Measurements from ENCODE around the gene GALNT17. TPM values are rescaled to one million over a fixed set of nuclear protein-coding genes. Genes with fewer than 3 reads are reported as not detected.

The GALNT17 gene
- total RNA-seq, 2 experiments from 2014 or later = not detected

DNA sequence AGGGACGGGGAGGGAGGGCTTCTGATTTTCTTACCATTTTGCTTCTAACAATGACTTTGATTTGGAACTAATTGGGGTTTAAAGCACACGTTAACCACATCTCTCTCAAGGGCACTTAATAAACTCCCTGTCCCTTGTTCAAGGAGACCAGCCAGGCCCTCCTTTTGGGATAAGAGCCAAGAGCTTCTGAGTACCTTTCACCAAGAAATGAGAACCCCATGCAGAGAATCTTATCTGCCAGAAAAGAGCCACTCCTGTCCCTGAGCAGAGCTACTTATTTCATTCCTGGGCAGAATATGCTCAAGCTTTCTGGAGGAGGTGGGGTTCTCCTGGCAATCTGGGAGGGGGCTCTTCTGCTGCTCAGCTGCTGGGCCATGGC, 574.6 kb downstream of the GALNT17 start:
- ChIA-PET CTCF (no interaction called here), POLR2A (no interaction called here)
- Mint-ChIP-seq H3K27me3 (no peaks in the 10 kb centered on the region), H3K9me3 (ENCODE audit: low read depth) (peaks cover 2% of the 10 kb centered on the region), H3K27ac (no peak overlapping the region), H3K36me3 (ENCODE audit: low read depth) (no peaks in the 10 kb centered on the region), H3K4me3 (no peak overlapping the region), H3K4me1 (no peaks in the 10 kb centered on the region)
- intact Hi-C loops (cut with DNase I, micrococcal nuclease) = no loop called here
- no peak for DNase-seq
- no peak for ATAC-seq

DNA sequence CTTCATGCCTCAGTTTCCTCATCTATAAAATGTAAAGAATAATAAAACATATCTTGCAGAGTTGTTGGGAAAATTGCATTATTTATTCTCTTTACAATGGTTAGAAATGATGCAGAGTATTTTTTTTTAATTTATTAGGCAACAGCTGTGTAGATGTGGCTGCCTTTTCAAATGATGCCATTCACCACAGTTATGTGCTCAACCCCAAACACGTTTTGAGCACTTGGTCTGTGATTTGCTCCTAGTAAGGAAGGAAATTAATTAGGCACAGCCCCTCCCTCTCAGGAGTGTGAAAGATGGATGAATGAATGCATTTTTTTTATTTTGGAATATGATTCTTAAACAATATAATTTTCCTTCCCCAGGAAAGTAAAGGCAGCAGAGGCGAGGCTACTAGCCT, 575.1 kb downstream of the GALNT17 start:
- intact Hi-C loops (cut with DNase I, micrococcal nuclease) = no loop called here
- ChIA-PET POLR2A (no interaction called here), CTCF (no interaction called here)
- no peak overlapping the region for H3K27ac Mint-ChIP-seq
- H3K4me1 Mint-ChIP-seq = no peaks in the 10 kb centered on the region
- H3K9me3 Mint-ChIP-seq (ENCODE audit: low read depth) = peaks cover 2% of the 10 kb centered on the region
- H3K4me3 Mint-ChIP-seq = no peak overlapping the region
- DNase-seq (no peak), ATAC-seq (no peak)
- H3K27me3 Mint-ChIP-seq = no peaks in the 10 kb centered on the region
- no peaks in the 10 kb centered on the region for H3K36me3 Mint-ChIP-seq (ENCODE audit: low read depth)

DNA sequence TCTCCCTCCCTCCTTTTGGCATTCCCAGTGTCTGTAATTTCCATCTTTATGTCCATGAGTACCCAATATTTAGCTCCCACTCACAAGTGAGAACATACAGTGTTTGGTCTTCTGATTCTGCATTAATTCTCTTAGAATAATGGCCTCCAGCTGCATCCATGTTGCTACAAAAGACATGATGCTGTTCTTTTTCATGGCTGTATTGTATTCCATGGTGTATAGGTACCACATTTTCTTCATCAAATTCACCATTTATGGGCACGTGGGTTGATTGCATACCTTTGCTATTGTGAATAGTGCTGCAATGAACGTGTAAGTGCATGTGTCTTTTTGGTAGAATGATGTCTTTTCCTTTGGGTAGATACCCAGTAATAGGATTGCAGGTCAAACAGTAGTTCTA, 576.8 kb downstream of the GALNT17 start:
- intact Hi-C loops (cut with DNase I, micrococcal nuclease) = no loop called here
- Mint-ChIP-seq H3K36me3 (ENCODE audit: low read depth) (no peaks in the 10 kb centered on the region), H3K27ac (no peak overlapping the region), H3K27me3 (no peaks in the 10 kb centered on the region), H3K9me3 (ENCODE audit: low read depth) (peaks cover 2% of the 10 kb centered on the region), H3K4me1 (no peaks in the 10 kb centered on the region), H3K4me3 (no peak overlapping the region)
- DNase-seq = no peak
- CTCF ChIA-PET = no interaction called here
- no peak for ATAC-seq
- POLR2A ChIA-PET = no interaction called here

DNA sequence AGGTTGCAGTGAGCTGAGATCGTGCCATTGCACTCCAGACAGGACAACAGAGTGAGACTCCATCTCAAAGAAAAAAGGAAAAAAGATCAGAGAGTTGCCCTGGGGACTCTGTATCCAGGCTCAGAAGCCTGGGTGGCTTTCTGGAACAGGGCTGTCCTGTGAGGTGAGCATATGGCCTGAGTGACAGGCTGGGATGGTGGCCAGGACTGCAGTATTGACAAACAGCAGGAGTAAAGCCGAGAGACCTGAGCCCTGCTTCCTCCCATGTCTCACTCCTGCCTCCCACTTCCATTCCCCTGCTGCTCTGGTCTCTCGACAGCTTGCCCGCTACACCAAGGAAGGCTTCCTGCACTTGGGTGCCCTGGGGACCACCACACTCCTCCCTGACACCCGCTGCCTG, 578.5 kb downstream of the GALNT17 start:
- POLR2A ChIA-PET = no interaction called here
- no peaks in the 10 kb centered on the region for H3K36me3 Mint-ChIP-seq (ENCODE audit: low read depth)
- no peak for DNase-seq

DNA sequence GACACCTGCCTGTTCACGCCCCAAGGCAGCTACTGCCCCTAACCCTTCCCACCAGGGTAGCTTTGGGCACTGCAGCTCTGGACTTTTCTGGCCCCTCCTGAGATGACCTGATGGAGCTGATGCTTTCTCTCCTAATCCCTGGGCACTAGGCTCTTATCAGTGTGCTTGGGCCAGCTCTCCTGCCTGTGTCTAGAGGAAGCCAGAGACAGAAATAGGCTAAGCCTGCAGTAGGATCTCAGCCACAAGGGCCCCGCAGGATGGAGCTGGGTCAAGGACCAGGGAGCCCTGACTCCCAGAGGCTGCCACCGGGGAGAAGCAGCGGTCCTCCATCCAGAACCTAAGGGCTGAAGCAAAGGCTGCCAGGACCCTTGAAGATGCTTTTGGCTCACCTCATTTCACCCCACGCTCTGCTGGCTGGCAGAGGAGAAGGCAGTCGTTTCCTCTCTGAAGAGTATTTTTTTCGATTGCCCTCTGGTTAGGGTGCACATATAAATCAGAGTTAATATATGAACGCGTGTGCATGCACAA, 580.8 kb downstream of the GALNT17 start:
- ATAC-seq = no peak
- CTCF ChIA-PET = interaction anchor here (0.8 kb wide), 1 partner anchor 21 kb away, joined by 3 read pairs; no protein-coding TSS in a partner anchor

More for the DNA sequence above, 578.5 kb downstream of the GALNT17 start:
- no peak overlapping the region for H3K27ac Mint-ChIP-seq
- H3K4me1 Mint-ChIP-seq = no peaks in the 10 kb centered on the region
- H3K27me3 Mint-ChIP-seq = no peaks in the 10 kb centered on the region
- intact Hi-C loops (cut with DNase I, micrococcal nuclease) = no loop called here
- no peak for ATAC-seq
- no peak overlapping the region for H3K4me3 Mint-ChIP-seq
- CTCF ChIA-PET = no interaction called here
- peaks cover 2% of the 10 kb centered on the region for H3K9me3 Mint-ChIP-seq (ENCODE audit: low read depth)

DNA sequence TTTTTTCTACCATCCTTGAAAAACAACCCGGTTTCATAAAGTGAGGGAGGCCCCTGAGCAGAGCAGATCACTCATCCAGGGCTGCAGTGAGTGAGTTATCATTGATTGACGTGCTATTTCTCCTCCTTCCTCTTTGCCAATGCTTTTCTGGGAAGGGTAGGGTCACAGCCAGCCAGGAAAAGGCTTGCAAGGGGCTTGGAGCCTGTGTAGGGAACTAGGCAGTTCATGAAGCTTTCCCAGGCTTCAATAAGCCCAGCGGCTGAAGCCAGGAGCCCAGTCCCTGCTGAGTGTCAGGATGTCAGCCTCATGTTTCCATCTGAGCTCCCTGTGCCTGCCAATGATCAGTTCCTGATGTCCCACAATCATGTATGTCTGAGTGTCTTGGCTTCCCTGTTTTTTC, 584.7 kb downstream of the GALNT17 start:
- POLR2A ChIA-PET = no interaction called here
- no peaks in the 10 kb centered on the region for H3K9me3 Mint-ChIP-seq (ENCODE audit: low read depth)
- ATAC-seq (no peak), DNase-seq (no peak)
- CTCF ChIA-PET = no interaction called here
- no peaks in the 10 kb centered on the region for H3K4me1 Mint-ChIP-seq
- H3K27ac Mint-ChIP-seq = no peak overlapping the region
- H3K4me3 Mint-ChIP-seq = no peak overlapping the region
- H3K27me3 Mint-ChIP-seq = peaks cover 3% of the 10 kb centered on the region
- intact Hi-C loops (cut with DNase I, micrococcal nuclease) = no loop called here
- H3K36me3 Mint-ChIP-seq (ENCODE audit: low read depth) = no peaks in the 10 kb centered on the region

More for the DNA sequence above, 580.8 kb downstream of the GALNT17 start:
- H3K4me3 Mint-ChIP-seq = no peak overlapping the region
- no peaks in the 10 kb centered on the region for H3K4me1 Mint-ChIP-seq
- peaks cover 2% of the 10 kb centered on the region for H3K9me3 Mint-ChIP-seq (ENCODE audit: low read depth)
- H3K27ac Mint-ChIP-seq = no peak overlapping the region
- no peak for DNase-seq
- peaks cover 3% of the 10 kb centered on the region for H3K27me3 Mint-ChIP-seq
- H3K36me3 Mint-ChIP-seq (ENCODE audit: low read depth) = no peaks in the 10 kb centered on the region
- intact Hi-C loops (cut with DNase I, micrococcal nuclease) = no loop called here
- POLR2A ChIA-PET = no interaction called here

DNA sequence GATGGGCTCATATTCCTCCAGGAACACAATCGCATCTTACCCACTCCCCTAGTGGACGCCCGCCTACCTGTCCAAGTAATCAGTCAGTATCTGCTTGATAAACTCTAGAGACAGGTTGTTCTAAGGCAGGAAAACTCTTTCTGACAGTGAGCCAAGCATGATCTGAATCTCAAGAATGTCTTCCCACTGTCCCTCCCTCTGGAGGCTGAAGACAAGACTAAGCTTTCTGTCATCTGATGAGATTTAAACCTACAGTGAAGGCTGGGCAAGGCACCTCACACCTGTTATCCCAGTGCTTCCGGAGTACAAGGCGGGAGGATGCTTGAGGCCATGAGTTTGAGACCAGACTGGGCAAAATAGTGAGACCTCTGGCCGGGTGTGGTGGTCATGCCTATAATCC, 586.6 kb downstream of the GALNT17 start:
- DNase-seq = no peak
- no peaks in the 10 kb centered on the region for H3K4me1 Mint-ChIP-seq
- CTCF ChIA-PET = no interaction called here
- POLR2A ChIA-PET = interaction anchor here (0.6 kb wide), 1 partner anchor 275 kb away, joined by 3 read pairs; no protein-coding TSS in a partner anchor
- no peak overlapping the region for H3K27ac Mint-ChIP-seq
- ATAC-seq = no peak
- intact Hi-C loops (cut with DNase I, micrococcal nuclease) = no loop called here
- no peak overlapping the region for H3K4me3 Mint-ChIP-seq
- peaks cover 3% of the 10 kb centered on the region for H3K27me3 Mint-ChIP-seq
- H3K9me3 Mint-ChIP-seq (ENCODE audit: low read depth) = no peaks in the 10 kb centered on the region
- H3K36me3 Mint-ChIP-seq (ENCODE audit: low read depth) = no peaks in the 10 kb centered on the region

DNA sequence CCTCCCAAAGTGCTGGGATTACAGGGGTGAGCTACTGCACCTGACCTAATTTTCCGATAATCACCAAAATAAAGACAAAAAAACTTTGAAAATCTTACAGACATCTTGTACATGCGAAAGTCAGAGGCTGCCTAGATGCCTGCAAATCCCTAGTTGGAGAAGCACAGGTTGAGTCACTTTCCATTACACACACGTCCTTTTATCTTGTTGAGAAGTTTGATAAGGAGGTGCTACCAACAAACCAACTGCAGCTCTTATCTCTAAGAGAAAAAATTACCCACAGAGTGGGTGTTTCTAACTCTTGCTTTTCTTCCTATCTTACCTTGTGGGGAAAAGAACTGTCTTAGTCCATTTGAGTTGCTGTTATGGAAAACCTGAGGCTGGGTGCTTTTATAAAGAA, 589.8 kb downstream of the GALNT17 start:
- intact Hi-C loops (cut with DNase I, micrococcal nuclease) = no loop called here
- Mint-ChIP-seq H3K9me3 (ENCODE audit: low read depth) (no peaks in the 10 kb centered on the region), H3K36me3 (ENCODE audit: low read depth) (no peaks in the 10 kb centered on the region), H3K27me3 (peaks cover 9% of the 10 kb centered on the region), H3K4me3 (no peak overlapping the region), H3K4me1 (no peaks in the 10 kb centered on the region), H3K27ac (no peak overlapping the region)
- ATAC-seq = no peak
- no peak for DNase-seq
- ChIA-PET CTCF (no interaction called here), POLR2A (no interaction called here)

DNA sequence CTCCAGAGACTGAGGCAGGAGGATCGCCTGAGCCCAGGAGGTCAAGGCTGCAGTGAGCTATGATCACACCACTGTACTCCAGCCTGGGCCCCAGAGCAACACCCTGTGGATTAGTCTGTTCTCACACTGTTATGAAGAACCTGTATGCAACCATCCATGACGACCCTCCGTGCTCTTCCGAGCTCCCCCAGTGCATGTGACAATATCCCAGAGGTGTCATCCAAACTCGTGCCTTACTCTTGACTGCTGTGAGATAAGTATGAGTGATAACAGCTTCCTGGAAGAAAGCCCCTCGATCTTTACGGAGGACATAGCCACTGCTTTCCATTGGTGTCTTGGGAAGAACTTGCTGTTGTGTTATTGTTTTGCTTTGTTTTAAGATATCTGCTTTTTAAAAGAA, 591.9 kb downstream of the GALNT17 start:
- Mint-ChIP-seq H3K9me3 (ENCODE audit: low read depth) (no peaks in the 10 kb centered on the region), H3K27me3 (peaks cover 7% of the 10 kb centered on the region), H3K4me3 (no peak overlapping the region), H3K27ac (no peak overlapping the region), H3K4me1 (no peaks in the 10 kb centered on the region), H3K36me3 (ENCODE audit: low read depth) (no peaks in the 10 kb centered on the region)
- POLR2A ChIA-PET = no interaction called here
- CTCF ChIA-PET = no interaction called here
- DNase-seq (no peak), ATAC-seq (no peak)
- intact Hi-C loops (cut with DNase I, micrococcal nuclease) = no loop called here

DNA sequence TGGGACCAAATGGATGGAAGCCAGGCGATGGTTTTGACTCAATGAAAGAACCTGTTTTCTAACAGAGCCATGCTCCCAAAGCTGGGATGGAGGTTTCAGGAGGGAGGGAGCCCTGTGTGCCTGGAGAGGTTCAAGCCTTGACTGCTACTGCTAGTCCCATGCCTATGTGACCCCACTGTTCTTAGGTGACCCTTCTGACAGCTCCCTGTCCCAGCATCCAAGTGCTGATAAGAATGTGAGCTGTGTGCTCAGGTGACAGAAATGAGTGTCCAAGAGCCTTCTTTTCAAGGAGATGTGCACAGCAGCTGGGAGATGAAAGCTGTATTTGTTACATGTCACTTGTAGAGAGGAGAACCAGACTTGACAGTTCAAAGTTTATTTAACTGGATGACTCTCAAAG, 595.4 kb downstream of the GALNT17 start:
- H3K4me1 Mint-ChIP-seq = no peaks in the 10 kb centered on the region
- DNase-seq (no peak), ATAC-seq (no peak)
- no peaks in the 10 kb centered on the region for H3K36me3 Mint-ChIP-seq (ENCODE audit: low read depth)
- ChIA-PET CTCF (interaction anchor here (0.6 kb wide), 1 partner anchor 193 kb away, joined by 3 read pairs; no protein-coding TSS in a partner anchor), POLR2A (no interaction called here)
- no peak overlapping the region for H3K27ac Mint-ChIP-seq
- H3K4me3 Mint-ChIP-seq = no peak overlapping the region
- H3K27me3 Mint-ChIP-seq = peaks cover 7% of the 10 kb centered on the region
- H3K9me3 Mint-ChIP-seq (ENCODE audit: low read depth) = no peaks in the 10 kb centered on the region
- intact Hi-C loops (cut with DNase I, micrococcal nuclease) = no loop called here

DNA sequence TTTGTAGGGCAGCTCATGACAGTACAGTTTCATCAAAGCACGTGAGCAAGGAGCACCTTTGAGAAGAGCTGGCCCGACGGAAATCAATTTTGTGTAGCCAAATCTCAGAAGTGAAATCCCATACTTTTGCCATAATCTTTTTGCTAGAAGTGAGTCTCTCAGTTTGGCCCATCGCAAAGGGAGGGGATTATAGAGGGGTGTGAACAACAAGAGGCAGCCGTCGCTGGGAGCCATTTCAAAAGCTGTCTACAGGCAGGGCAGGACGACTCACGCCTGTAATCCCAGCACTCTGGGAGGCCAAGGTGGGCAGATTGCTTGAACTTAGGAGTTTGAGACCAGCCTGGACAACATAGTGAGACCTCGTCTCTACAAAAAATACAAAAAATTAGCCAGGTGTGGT, 599.8 kb downstream of the GALNT17 start:
- intact Hi-C loops (cut with DNase I, micrococcal nuclease) = loop anchor here in 1 of 2 experiments (10.0 kb wide), 1 partner anchor 907 kb away; no protein-coding TSS in a partner anchor
- ChIA-PET CTCF (interaction anchor here (0.5 to 0.7 kb wide), 3 partner anchors 874 to 959 kb away, joined by 3 to 4 read pairs (median 4); no protein-coding TSS in a partner anchor), POLR2A (no interaction called here)
- Mint-ChIP-seq H3K27me3 (peaks cover 4% of the 10 kb centered on the region), H3K9me3 (ENCODE audit: low read depth) (no peaks in the 10 kb centered on the region), H3K27ac (no peak overlapping the region), H3K36me3 (ENCODE audit: low read depth) (no peaks in the 10 kb centered on the region), H3K4me3 (no peak overlapping the region), H3K4me1 (no peaks in the 10 kb centered on the region)
- DNase-seq (no peak), ATAC-seq (no peak)

DNA sequence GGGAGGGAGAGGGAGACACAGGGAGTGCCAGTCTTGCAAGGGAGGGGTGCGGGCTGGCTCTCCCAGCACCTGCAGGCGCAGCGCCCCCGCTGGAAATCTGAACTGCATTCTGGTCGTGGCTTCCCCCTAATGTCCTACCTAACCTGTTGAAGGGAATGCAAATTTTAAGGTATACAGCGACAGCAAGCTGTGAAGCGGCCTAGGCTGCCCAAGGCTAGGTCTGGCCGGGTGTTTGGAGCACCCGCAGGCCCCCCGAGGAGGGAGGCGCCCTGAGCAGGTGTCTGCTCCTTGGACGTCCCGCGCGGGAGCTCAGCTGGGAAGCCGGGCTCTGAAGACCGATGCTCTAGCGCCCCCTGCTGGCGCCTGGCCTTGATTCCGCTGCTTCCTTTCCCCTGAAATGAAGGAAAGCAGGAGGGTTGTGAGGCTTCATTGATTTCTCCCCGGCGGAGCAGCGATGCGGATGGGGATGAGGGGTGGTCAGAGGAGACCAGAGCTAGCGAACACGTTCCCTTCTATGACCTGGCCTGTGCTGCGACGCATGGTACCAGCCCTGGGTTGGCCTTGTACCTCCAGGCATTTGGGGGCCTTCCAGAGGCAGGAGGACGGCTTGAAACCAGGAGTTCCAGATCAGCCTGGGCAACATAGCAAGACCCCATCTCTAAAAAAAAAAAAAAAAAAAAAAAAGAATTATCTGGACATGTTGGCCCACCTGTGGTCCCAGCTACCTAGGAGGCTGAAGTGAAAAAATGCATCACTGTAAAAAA, 601.3 kb downstream of the GALNT17 start:
- ChIA-PET POLR2A (no interaction called here), CTCF (interaction anchor here (0.6 to 1.9 kb wide), 14 partner anchors 8 to 1199 kb away, joined by 3 to 12 read pairs (median 3); no protein-coding TSS in a partner anchor)
- peak; percentile 87 for DNase-seq
- H3K36me3 Mint-ChIP-seq (ENCODE audit: low read depth) = no peaks in the 10 kb centered on the region
- intact Hi-C loops (cut with DNase I, micrococcal nuclease) = loop anchor here (1.0 to 10.0 kb wide), 3 partner anchors 876 to 908 kb away; no protein-coding TSS in a partner anchor
- H3K9me3 Mint-ChIP-seq (ENCODE audit: low read depth) = no peaks in the 10 kb centered on the region
- no peak overlapping the region for H3K27ac Mint-ChIP-seq
- peaks cover 4% of the 10 kb centered on the region for H3K27me3 Mint-ChIP-seq
- ATAC-seq = peak; percentile 19
- H3K4me1 Mint-ChIP-seq = no peaks in the 10 kb centered on the region
- no peak overlapping the region for H3K4me3 Mint-ChIP-seq
